HL-60 (cell line): Measurements from ENCODE around the gene OSBPL2.

Source experiments
- DNase-seq, 2 experiments: peaks; one replicate each; pipeline ENCODE4 v3.0.0-alpha.2; 2010 to 2020; ENCODE audit warnings: low read depth in 1 of 2, low spot score in 1 of 2
- H3K27ac ChIP-seq: fragments of 250-450 bp; sonication (Bioruptor Pico); replicated peaks from 2 replicates; pipeline ENCODE4 v1.5.1; 2020; ENCODE audit warnings: mild to moderate bottlenecking, moderate library complexity
- H3K27me3 ChIP-seq: fragments of 250-450 bp; sonication (Bioruptor Pico); 2 replicates; pipeline ENCODE4 v1.5.1; 2021; ENCODE audit warnings: mild to moderate bottlenecking, moderate library complexity; ENCODE audit not compliant: insufficient read depth, poor library complexity, severe bottlenecking
- H3K4me3 ChIP-seq: replicated peaks from 2 replicates; pipeline ENCODE4 v1.5.1; 2011; ENCODE audit warnings: mild to moderate bottlenecking, control low read depth, low read length; ENCODE audit not compliant: insufficient read depth
- CTCF ChIP-seq: IDR thresholded peaks from one replicate; pipeline ENCODE4 v1.5.1; 2011; ENCODE audit warnings: low read length, control low read depth, inconsistent platforms; ENCODE audit not compliant: insufficient read depth
- GABPA ChIP-seq: IDR thresholded peaks from 2 replicates; pipeline ENCODE4 v1.6.1; 2012; ENCODE audit warnings: low read depth
- POLR2AphosphoS5 ChIP-seq: IDR thresholded peaks from 2 replicates; pipeline ENCODE4 v1.6.1; 2012; ENCODE audit warnings: low read depth
- REST ChIP-seq: IDR thresholded peaks from 2 replicates; pipeline ENCODE4 v1.6.1; 2012; ENCODE audit warnings: low read depth; ENCODE audit not compliant: insufficient replicate concordance
- SPI1 ChIP-seq: IDR thresholded peaks from 2 replicates; pipeline ENCODE4 v1.6.1; 2012; ENCODE audit warnings: low read depth, mild to moderate bottlenecking, borderline replicate concordance

OSBPL2 gene

GRCh38 chr20:62216636-62217566 lies 21.4 kb upstream of the OSBPL2 start:
- no peak for TF ChIP-seq CTCF
- TF ChIP-seq GABPA: no peak
- TF ChIP-seq SPI1: no peak
- no peak for TF ChIP-seq POLR2AphosphoS5
- TF ChIP-seq REST: no peak
- H3K4me3 ChIP-seq: no peak overlapping the region
- no peak for DNase-seq

GRCh38 chr20:62217913-62218773 lies 20.2 kb upstream of the OSBPL2 start:
- H3K27me3 ChIP-seq: peaks cover 65% of the 10 kb centered on the region
- H3K4me3 ChIP-seq: no peak overlapping the region
- no peak for DNase-seq
- TF ChIP-seq POLR2AphosphoS5 (no peak), GABPA (no peak), CTCF (no peak), REST (no peak), SPI1 (no peak)
- H3K27ac ChIP-seq: no peak overlapping the region

More at GRCh38 chr20:62216636-62217566, 21.4 kb upstream of the OSBPL2 start:
- H3K27ac ChIP-seq: no peak overlapping the region
- peaks cover 56% of the 10 kb centered on the region for H3K27me3 ChIP-seq

- DNase-seq: no peak
- Histone ChIP-seq H3K27ac (no peak overlapping the region), H3K4me3 (no peak overlapping the region), H3K27me3 (peaks cover 67% of the 10 kb centered on the region)
- no peak for TF ChIP-seq GABPA
- no peak for TF ChIP-seq POLR2AphosphoS5
- TF ChIP-seq REST: no peak
- TF ChIP-seq CTCF: no peak
- no peak for TF ChIP-seq SPI1
Observed at GRCh38 chr20:62219101-62219991, 19.0 kb upstream of the OSBPL2 start.
